Measurements from ENCODE around the gene NAT14. TPM values are rescaled to one million over a fixed set of nuclear protein-coding genes. Genes with fewer than 3 reads are reported as not detected.
A peak's percentile ranks its signal among the peaks of the same experiment; 100 is the strongest.

NAT14 gene
- total and polyA plus RNA-seq, 7 experiments from 2014 or later: 1.7 to 12.8 (median 3.5) TPM

GRCh38 chr19:55456347-55456746 lies 28.6 kb upstream of the NAT14 start:
- Histone ChIP-seq H3K27ac (ENCODE audit: low read depth, low read length) (no peak overlapping the region), H3K27me3 (ENCODE audit: control insufficient read depth in 2 of 2, insufficient read depth in 2 of 2, low read length in 2 of 2) (peaks cover 3 to 10% of the 10 kb centered on the region in 2 donors), H3K4me3 (ENCODE audit: low read length) (no peak overlapping the region), H3K36me3 (ENCODE audit: control insufficient read depth in 2 of 3, insufficient read depth in 3 of 3, low read length in 3 of 3) (peaks cover 0 to 5% (median 0%) of the 10 kb centered on the region in 3 experiments), H3K9me3 (ENCODE audit: control insufficient read depth in 2 of 3, low read length in 3 of 3) (no peaks in the 10 kb centered on the region), H3K4me1 (ENCODE audit: control insufficient read depth in 2 of 2, insufficient read depth in 2 of 2, low read length in 2 of 2) (peaks cover 0 to 24% of the 10 kb centered on the region in 2 donors)
- Mint-ChIP-seq H3K9me3 (no peaks in the 10 kb centered on the region), H3K4me1 (peaks cover 14 to 30% (median 19%) of the 10 kb centered on the region in 7 donors), H3K27ac (no peak overlapping the region), H3K36me3 (peaks cover 0 to 9% (median 4%) of the 10 kb centered on the region in 5 donors), H3K4me3 (no peak overlapping the region), H3K27me3 (peaks cover 5 to 24% (median 13%) of the 10 kb centered on the region in 5 donors)
- ChIA-PET CTCF (no interaction called here), POLR2A (no interaction called here)
- ATAC-seq: no peak
- intact Hi-C loops (cut with micrococcal nuclease): no loop called here
- no peak for DNase-seq

DNA sequence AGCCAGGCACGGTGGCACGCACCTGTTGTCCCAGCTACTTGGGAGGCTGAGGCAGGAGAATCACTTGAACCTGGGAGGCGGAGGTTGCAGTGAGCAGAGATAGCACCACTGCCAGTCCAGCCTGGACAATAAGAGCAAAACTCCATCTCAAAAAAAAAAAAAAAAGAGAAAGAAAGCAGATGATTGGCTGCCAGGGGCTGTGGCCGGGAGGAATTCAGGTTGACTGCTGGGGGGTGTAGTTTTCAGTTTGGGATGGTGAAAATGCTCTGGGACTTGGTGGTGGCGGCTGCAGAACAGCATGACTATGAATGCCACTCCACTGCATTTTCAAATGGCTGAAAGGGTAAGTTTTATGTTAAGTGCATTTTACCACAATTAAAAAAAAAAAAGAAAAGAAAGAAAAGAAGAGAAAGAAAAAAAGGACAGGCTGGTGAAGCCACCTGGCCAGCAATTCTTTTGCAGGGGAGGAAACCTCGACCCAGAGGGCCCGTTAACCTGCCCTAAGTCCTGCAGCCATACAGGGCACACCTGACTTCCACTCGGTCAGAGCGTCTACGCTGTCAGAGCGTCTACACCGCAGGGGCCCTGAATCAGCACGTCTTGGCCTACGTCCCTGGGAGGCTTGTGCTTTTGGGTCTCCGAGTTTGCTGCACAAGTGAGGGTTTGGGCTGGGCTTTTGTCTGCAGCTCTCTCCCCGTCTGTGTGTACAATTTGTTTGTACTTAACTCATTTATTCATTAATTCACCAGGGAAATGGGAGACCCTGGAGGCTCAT lies 27.1 kb upstream of the NAT14 start:
- CTCF ChIA-PET: no interaction called here

DNA sequence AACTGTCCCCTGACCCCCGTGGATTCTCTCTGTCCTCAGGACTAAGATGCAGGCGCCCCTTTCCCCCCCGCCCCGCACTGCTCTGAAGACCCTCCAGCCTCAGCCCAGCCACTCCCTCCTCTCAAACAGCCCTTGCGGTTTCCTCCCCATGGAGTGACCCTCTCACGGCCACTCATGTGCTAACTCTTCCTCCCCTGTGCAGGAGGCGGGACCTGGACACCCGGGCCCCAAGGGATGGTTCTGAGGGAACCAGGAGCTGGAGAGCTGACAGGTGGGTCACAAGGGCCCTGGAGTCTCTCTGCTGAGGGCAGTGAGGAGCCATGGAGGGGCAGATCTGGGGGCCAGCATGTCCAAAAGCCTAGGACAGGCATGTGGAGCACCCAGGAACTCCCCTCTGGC lies 25.4 kb upstream of the NAT14 start:
- peaks cover 0 to 3% (median 0%) of the 10 kb centered on the region in 5 donors for H3K36me3 Mint-ChIP-seq
- peaks cover 0 to 4% (median 0%) of the 10 kb centered on the region in 5 donors for H3K27me3 Mint-ChIP-seq
- no peak for ATAC-seq
- no peak for DNase-seq
- CTCF ChIA-PET: interaction anchor here (0.6 to 1.1 kb wide), 4 partner anchors 17 to 318 kb away, joined by 3 to 4 read pairs (median 3); partner anchors contain the start of gene ZNF628
- H3K27ac Mint-ChIP-seq: no peak overlapping the region
- intact Hi-C loops (cut with micrococcal nuclease): no loop called here
- Histone ChIP-seq H3K36me3 (ENCODE audit: control insufficient read depth in 2 of 3, insufficient read depth in 3 of 3, low read length in 3 of 3) (peaks cover 0 to 5% (median 0%) of the 10 kb centered on the region in 3 experiments), H3K9me3 (ENCODE audit: control insufficient read depth in 2 of 3, low read length in 3 of 3) (no peaks in the 10 kb centered on the region), H3K4me3 (ENCODE audit: low read length) (no peak overlapping the region), H3K4me1 (ENCODE audit: control insufficient read depth in 2 of 2, insufficient read depth in 2 of 2, low read length in 2 of 2) (peaks cover 4 to 12% of the 10 kb centered on the region in 2 donors), H3K27me3 (ENCODE audit: control insufficient read depth in 2 of 2, insufficient read depth in 2 of 2, low read length in 2 of 2) (no peaks in the 10 kb centered on the region), H3K27ac (ENCODE audit: low read depth, low read length) (no peak overlapping the region)
- H3K9me3 Mint-ChIP-seq: no peaks in the 10 kb centered on the region
- POLR2A ChIA-PET: interaction anchor here (0.6 to 1.3 kb wide), 3 partner anchors 17 to 75 kb away, joined by 3 read pairs; partner anchors contain the start of gene ZNF628
- peak overlapping the region in 2 of 10 donors; percentile 91 to 92 for H3K4me3 Mint-ChIP-seq
- H3K4me1 Mint-ChIP-seq: peaks cover 14 to 33% (median 20%) of the 10 kb centered on the region in 7 donors

More for the DNA sequence above, 27.1 kb upstream of the NAT14 start:
- intact Hi-C loops (cut with micrococcal nuclease): no loop called here
- Histone ChIP-seq H3K27ac (ENCODE audit: low read depth, low read length) (no peak overlapping the region), H3K9me3 (ENCODE audit: control insufficient read depth in 2 of 3, low read length in 3 of 3) (no peaks in the 10 kb centered on the region), H3K4me3 (ENCODE audit: low read length) (no peak overlapping the region), H3K4me1 (ENCODE audit: control insufficient read depth in 2 of 2, insufficient read depth in 2 of 2, low read length in 2 of 2) (peaks cover 4 to 16% of the 10 kb centered on the region in 2 donors), H3K27me3 (ENCODE audit: control insufficient read depth in 2 of 2, insufficient read depth in 2 of 2, low read length in 2 of 2) (no peaks in the 10 kb centered on the region), H3K36me3 (ENCODE audit: control insufficient read depth in 2 of 3, insufficient read depth in 3 of 3, low read length in 3 of 3) (peaks cover 0 to 5% (median 0%) of the 10 kb centered on the region in 3 experiments)
- no peak overlapping the region for H3K27ac Mint-ChIP-seq
- peaks cover 19 to 38% (median 26%) of the 10 kb centered on the region in 7 donors for H3K4me1 Mint-ChIP-seq
- peak overlapping the region in 1 of 10 donors; percentile 34 for H3K4me3 Mint-ChIP-seq
- H3K9me3 Mint-ChIP-seq: no peaks in the 10 kb centered on the region
- H3K27me3 Mint-ChIP-seq: peaks cover 5 to 17% (median 9%) of the 10 kb centered on the region in 5 donors
- POLR2A ChIA-PET: no interaction called here
- no peak for ATAC-seq
- DNase-seq: no peak
- peaks cover 0 to 7% (median 4%) of the 10 kb centered on the region in 5 donors for H3K36me3 Mint-ChIP-seq

DNA sequence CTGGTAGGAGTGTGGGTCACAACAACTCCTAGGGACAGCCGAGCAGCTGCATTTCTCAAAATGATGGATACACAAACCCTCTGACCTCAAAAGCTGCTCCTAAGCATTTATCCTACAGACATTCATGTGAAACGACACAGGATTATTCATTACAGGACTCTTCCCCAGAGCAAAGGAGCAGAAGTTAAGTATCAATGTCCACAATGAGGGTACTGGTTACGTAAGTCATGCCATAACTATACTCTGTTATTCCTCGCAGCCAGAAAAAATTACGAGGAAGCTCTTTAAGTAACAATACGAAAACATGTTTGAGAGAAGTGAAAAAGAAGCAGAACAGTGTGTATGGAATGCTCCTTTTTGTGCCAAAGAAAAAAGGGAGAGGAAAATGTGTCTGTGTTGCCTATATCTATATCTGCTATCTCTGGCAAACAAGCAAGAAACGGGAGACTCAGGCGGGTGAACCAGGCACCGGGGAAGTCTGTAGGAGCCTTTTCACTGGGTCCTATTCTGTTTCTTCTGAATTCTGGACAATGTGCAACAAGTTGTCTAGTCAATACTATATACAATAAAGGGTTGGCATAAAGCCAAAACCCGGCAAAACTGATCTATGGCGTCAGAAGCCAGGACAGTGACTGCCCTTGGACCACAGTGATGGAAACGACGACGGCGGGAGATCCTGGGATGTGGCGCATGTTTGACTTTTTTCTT lies 24.9 kb upstream of the NAT14 start:
- POLR2A ChIA-PET: interaction anchor here (0.6 to 1.3 kb wide), 3 partner anchors 17 to 76 kb away, joined by 3 read pairs; partner anchors contain the start of gene ZNF628

DNA sequence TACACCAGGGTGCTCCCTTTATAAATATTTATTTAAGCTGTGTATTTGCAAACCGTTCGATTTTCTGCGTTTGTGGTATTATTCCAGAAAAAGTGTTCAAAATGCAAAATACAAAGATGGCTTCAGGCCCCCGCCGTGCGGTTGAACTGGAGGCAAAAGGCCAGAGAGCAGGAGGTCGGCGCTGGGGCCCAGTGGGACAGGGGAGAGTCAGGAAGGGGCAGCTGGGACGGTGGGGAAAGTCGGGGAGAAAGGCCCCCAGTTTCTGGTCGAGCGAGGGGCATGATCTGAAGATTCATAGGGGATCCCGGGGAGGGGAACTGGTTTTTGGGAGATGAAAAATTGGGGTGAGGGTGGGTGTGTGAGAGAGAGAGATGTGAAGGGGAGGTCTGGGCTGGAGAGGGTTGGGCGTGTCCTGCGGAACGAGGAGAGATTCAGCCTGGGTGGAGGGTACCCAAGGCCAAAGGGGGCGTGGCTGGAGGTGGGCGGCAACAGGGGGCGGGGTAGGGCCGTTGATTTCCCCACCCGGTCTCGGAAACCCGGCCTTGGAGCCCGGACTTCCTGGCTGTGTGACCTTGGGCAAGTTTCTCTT lies 24.2 kb upstream of the NAT14 start:
- H3K27ac Mint-ChIP-seq: peak overlapping the region in 7 of 9 donors; percentile 10 to 94 (median 86)
- DNase-seq: no peak
- no peaks in the 10 kb centered on the region for H3K36me3 Mint-ChIP-seq
- Histone ChIP-seq H3K4me3 (ENCODE audit: low read length) (peak overlapping the region; percentile 91), H3K4me1 (ENCODE audit: control insufficient read depth in 2 of 2, insufficient read depth in 2 of 2, low read length in 2 of 2) (peaks cover 4 to 12% of the 10 kb centered on the region in 2 donors), H3K27ac (ENCODE audit: low read depth, low read length) (peak overlapping the region; percentile 68), H3K9me3 (ENCODE audit: control insufficient read depth in 2 of 3, low read length in 3 of 3) (no peaks in the 10 kb centered on the region), H3K36me3 (ENCODE audit: control insufficient read depth in 2 of 3, insufficient read depth in 3 of 3, low read length in 3 of 3) (peaks cover 0 to 5% (median 0%) of the 10 kb centered on the region in 3 experiments), H3K27me3 (ENCODE audit: control insufficient read depth in 2 of 2, insufficient read depth in 2 of 2, low read length in 2 of 2) (no peaks in the 10 kb centered on the region)
- H3K4me3 Mint-ChIP-seq: peak overlapping the region; percentile 86 to 99 (median 92)
- no peaks in the 10 kb centered on the region for H3K9me3 Mint-ChIP-seq
- intact Hi-C loops (cut with micrococcal nuclease): loop anchor here (1.0 to 2.0 kb wide), 10 partner anchors 16 to 397 kb away; partner anchors contain the start of genes ZNF628 (in 2 of the 2), HSPBP1 (in 1 of the 2), KMT5C (in 1 of the 2) and PPP1R12C (in 1 of the 2)
- H3K27me3 Mint-ChIP-seq: peaks cover 0 to 2% (median 0%) of the 10 kb centered on the region in 5 donors
- ATAC-seq: no peak
- H3K4me1 Mint-ChIP-seq: peaks cover 14 to 33% (median 20%) of the 10 kb centered on the region in 7 donors
- POLR2A ChIA-PET: interaction anchor here (1.0 to 2.6 kb wide), 3 partner anchors 15 to 76 kb away, joined by 3 to 29 read pairs (median 3); partner anchors contain the start of gene ZNF628
- CTCF ChIA-PET: interaction anchor here (1.0 to 1.1 kb wide), 2 partner anchors 16 to 320 kb away, joined by 3 read pairs; partner anchors contain the start of gene ZNF628

More for the DNA sequence above, 24.9 kb upstream of the NAT14 start:
- Mint-ChIP-seq H3K4me1 (peaks cover 14 to 33% (median 20%) of the 10 kb centered on the region in 7 donors), H3K9me3 (no peaks in the 10 kb centered on the region), H3K27ac (peak overlapping the region in 8 of 9 donors; percentile 10 to 86 (median 67)), H3K27me3 (peaks cover 0 to 2% (median 0%) of the 10 kb centered on the region in 5 donors), H3K36me3 (no peaks in the 10 kb centered on the region), H3K4me3 (peak overlapping the region; percentile 70 to 99 (median 90))
- CTCF ChIA-PET: interaction anchor here (0.6 to 1.1 kb wide), 4 partner anchors 17 to 319 kb away, joined by 3 to 4 read pairs (median 3); partner anchors contain the start of gene ZNF628
- DNase-seq: no peak
- H3K4me1 ChIP-seq (ENCODE audit: control insufficient read depth in 2 of 2, insufficient read depth in 2 of 2, low read length in 2 of 2): peaks cover 4 to 12% of the 10 kb centered on the region in 2 donors
- H3K36me3 ChIP-seq (ENCODE audit: control insufficient read depth in 2 of 3, insufficient read depth in 3 of 3, low read length in 3 of 3): peaks cover 0 to 5% (median 0%) of the 10 kb centered on the region in 3 experiments
- H3K4me3 ChIP-seq (ENCODE audit: low read length): no peak overlapping the region
- intact Hi-C loops (cut with micrococcal nuclease): loop anchor here (2.0 kb wide), 2 partner anchors 51 to 179 kb away; partner anchors contain the start of gene HSPBP1 (in 1 of the 2)
- H3K27ac ChIP-seq (ENCODE audit: low read depth, low read length): no peak overlapping the region
- ATAC-seq: no peak
- H3K9me3 ChIP-seq (ENCODE audit: control insufficient read depth in 2 of 3, low read length in 3 of 3): no peaks in the 10 kb centered on the region
- no peaks in the 10 kb centered on the region for H3K27me3 ChIP-seq (ENCODE audit: control insufficient read depth in 2 of 2, insufficient read depth in 2 of 2, low read length in 2 of 2)

All from naive thymus-derived CD4-positive, alpha-beta T cell (primary cell).